NT2/D1 (cell line): ENCODE data around the gene SLC4A1.

ENCODE experiments used
- YY1 ChIP-seq: IDR thresholded peaks from 2 replicates; pipeline ENCODE4 v1.6.1; 2011; ENCODE audit not compliant: insufficient read length, insufficient read depth
- ZNF274 ChIP-seq: IDR thresholded peaks from 2 replicates; pipeline ENCODE4 v1.6.1; 2011; ENCODE audit warnings: mild to moderate bottlenecking, low read depth, low read length

DNA sequence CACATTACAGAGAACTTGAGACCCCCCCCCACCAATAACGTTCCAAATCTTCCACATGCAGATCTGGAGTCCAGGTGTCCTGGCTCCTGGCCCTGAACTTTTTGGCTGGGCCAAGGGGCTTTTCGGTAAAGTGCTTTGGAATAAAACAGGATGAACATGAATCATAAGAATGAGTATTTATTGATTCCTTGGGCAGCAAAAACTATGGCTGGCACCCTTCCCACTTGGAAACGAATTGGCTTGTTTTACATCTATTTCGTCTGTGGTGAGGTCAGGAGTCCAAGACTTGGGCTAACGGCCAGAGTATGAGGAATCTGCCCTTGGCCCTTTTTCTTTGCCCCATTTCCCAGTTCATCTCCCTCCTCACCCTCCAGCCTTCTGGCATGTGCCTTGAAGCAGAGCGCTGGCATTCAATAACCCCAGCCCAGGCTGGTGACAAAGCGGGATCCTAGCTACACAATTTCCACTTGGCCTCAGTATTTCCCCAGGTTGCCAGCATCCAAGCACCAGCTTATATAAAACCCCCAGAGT, 44.3 kb downstream of the SLC4A1 start:
- TF ChIP-seq ZNF274 (no peak), YY1 (no peak)
